GM21526 (cell line): ENCODE measurements around the gene DDX10.
"Not testable (repeated sequence)": the region's sequence is repeated elsewhere in the genome, so short reads cannot be mapped to it uniquely, and the experiment has no call there.

Experiments used
- ATAC-seq: cut with Tn5 transposase; IDR thresholded peaks from one replicate; pipeline ENCODE4 v1.9.1; 2021; ENCODE audit warnings: moderate library complexity; ENCODE audit not compliant: unreplicated experiment, low FRiP score

DDX10 gene

DNA sequence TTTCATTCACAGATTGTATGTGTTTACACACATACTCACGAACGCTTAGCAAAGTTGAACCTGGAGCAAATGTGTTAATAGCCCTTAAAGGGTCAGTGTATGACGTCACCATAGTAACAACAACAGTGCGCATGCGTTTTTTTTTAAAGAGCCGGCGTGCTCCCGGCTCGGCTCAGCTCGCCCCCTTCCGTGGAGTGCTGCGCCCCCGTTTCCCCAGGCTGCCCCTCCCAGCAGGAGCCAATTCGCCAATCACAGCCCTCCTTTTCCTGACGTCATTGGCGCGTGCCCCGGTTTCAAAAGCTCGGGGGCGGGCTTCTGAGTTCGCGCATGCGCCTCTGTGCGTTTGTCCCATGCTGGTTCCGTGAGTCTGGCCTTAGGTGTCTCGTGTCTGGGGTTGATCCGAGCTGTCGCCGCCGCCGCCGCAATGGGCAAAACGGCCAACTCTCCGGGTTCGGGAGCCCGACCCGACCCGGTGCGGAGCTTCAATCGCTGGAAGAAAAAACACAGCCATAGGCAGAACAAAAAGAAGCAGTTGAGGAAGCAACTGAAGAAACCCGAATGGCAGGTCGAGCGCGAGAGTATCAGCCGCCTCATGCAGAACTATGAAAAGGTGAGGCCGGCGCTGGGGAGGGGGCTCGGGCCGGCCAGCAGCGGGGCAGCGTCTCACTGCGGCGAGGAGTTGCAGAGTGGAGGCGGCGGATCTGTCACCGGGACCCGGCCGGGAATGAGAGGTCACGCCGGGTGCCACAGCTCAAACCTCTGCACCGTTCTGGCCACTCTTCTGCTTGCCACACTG is at the start of gene DDX10:
TSS of gene DDX10 (plus strand) at position 340 of the 796 bp plus-strand sequence. CDS start at position 425, 85 bp downstream.
- ATAC-seq, result peak; percentile 83

DNA sequence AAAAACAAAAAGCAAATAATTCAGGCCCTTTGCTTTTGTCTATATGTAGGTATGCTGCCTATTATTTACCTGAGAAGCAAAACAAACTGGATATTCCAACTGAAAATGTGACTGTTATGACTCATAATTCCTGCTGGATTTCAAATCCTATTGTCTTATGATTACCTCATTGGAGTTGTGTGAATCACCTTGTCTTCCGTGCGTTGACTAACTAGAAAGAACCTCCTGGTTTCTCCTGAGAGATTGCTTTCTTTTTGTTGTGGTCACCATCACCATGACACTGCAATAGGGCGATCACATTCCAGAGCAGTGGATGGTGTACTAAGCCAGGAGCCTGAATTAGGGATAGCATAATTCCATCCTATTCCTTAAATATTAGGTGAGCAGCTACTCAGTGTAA is 48.3 kb upstream of the DDX10 start:
- ATAC-seq, result no peak

DNA sequence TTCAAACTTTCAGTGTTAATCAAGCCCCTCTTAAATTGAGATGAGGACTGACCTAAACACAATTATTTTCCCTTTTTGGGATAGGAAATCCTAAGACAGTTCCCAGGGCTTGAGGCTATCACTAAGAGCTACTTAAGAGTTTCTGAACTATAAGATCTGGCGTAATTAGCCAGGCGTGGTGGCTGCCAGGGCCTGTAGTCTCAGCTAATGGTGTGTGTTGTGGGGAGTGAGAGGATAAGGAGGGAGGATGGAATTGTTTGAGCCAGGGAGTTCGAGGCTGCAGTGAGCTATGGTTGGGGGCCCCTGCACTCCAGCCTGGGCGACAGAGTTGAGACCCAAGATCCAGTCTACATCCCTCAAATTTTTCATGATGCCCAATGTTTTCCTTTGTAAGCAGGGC is 47.8 kb upstream of the DDX10 start:
- no peak for ATAC-seq

DNA sequence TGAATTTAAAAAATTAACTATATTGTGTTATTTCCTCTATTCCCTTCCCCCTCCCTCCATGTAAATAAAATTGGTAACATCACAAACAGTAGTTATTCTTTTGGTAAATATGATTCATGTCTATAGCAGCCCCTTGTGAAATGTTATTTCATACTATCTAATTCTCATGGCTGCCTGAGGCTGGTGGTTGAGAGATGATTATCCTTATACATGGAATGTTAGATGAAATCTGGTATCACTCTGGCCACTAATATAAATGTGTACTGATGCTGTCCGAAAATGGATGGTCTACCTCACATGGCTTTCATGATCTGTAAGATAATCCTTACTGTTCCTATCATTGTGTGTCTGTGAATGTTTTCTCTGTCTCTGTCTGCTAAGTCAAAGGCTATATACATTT is 46.3 kb upstream of the DDX10 start:
- no peak for ATAC-seq

DNA sequence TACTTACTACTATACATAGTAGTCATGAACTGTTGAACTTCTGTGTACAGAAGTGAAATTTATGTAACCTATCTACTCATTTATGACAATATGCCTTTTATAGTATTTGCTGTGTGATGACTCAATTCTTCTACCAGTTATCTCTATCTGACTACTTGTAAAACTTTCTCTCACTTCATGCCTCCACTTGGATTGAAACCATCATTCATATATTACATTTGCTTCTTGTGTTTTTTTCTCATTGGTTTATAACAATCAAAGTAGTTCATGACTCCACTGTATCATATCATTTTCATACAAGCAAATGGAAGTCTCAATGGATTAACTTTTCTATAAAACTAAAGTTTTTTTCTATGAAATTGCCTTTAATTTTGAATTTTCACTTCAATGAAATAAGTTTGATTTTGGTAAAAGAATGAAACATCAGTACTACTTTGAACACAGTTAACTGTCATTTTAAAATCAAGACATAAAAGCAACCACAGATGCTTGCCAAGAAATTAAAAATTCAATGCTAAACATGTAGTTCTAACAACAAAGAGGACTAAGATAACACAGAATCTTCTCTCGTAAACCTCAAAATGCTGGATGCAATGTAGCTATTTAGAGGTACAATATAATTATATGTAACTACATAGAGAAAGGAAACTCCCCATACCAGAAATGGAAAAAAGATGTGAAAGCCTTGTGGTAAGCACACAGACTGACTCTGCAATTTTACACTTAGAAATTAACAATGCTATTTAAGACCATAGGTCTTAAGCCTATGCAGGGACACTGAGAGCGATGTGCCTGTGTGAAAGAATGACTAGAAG is 43.7 kb upstream of the DDX10 start:
- ATAC-seq, result peak; percentile 92

DNA sequence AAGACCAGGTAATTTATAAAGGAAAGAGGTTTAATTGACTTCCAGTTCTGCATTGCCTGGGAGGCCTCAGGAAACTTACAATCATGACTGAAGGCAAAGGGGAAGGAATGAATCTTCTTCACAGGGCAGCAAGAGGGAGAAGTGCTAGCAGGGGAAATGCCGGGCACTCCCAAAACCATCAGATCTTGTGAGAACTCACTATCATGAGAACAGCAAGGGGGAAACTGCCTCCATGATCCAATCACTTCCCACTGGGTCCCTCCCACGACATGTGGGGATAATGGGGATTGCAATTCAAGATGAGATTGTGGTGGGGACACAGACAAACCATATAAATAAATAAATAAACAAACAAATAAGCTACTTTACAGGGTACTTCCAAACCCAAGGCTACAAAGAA is 42.5 kb upstream of the DDX10 start:
- ATAC-seq, result no peak

DNA sequence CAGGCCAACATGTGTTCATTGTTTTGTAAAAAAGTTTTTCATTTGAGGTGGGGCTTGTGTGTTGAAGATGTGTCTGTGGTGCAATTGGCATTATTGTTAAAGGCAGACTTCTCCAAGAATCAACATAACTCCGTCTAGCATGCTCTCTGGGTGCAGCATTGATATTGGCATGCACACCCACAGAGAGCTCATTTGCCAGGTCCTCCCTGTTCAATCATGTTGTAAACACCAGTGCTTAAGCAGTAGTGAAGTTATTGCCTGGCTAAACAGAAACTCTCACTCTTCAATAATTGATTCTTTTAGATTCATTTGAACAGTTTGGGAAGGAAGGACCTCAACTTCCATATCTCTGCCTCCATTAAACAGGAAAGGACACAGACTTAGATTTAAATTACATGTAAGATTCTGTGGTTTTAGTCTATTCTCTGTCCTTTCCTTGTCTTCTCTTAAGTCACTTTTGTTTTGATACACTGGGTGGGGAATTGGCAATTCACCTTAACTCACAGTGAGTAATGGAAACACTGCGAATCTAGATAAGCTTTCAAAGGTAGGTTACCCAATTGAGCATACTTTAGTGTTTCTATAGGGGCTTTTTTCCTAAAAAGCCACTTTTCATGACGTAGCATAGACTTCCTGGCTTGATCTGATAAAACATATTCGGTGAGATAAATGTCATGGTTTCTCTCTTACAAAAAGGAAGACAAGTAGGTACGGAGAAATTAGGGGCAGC is 40.5 kb upstream of the DDX10 start:
- ATAC-seq, result no peak

DNA sequence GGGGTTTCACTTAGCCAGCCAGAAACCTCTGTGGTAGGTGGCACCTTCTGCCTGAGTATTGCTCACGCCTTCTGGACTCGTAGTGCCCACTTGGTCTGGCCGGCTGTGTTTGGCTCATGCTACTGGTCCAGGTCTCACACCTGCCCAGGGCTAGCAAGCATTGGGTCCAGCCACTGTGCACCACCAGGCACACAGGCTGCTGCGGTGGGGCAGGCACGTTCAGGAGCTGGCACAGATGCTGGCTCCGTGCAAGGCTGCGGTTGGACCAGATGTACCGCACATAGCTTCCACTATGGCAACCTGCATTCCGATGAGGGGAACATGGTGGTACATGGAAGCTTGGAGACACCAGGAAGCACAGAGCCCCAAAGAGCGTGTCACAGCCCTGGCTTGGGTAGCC is 36.5 kb upstream of the DDX10 start:
- ATAC-seq, result no peak

DNA sequence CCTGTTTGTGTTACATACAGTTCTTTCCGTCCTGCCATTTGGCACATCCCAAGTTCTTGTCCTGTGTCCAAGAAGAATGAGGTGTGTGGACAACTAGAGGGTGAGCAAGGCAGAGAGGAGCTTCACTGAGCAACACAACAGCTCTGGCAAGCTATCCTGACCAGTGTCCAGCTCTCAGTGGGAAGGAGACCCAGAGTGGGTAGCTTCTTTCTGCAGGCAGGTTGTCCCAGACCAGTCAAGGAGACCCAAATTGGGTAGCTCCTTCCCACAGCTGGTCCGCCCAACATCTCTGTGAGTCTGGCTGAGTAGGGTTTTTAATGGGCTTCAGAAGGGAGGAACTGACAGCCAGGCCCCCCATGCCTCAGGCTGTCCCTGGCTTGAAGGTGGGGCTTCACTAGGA is 36.1 kb upstream of the DDX10 start:
- ATAC-seq, result no peak

DNA sequence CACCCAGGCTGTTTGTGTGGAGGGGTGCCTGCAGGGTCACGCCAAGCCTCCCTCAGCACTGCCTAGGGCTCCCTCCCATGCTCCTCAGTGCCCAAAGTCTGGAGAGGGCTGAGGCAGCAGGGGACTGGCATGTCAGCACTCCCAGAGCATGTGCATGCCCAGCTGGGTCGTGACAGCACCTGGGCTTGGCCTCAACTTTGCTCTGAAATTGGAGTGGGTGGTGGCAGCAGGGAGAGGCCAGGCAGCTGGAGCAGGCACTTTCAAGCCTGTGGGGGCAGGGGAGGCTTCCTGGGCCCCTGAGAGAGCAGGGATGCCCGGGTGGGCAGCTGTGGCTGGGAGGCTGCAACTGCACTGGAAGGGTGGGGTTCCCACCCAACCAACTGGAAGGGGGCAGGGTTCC is 35.6 kb upstream of the DDX10 start:
- no peak for ATAC-seq

DNA sequence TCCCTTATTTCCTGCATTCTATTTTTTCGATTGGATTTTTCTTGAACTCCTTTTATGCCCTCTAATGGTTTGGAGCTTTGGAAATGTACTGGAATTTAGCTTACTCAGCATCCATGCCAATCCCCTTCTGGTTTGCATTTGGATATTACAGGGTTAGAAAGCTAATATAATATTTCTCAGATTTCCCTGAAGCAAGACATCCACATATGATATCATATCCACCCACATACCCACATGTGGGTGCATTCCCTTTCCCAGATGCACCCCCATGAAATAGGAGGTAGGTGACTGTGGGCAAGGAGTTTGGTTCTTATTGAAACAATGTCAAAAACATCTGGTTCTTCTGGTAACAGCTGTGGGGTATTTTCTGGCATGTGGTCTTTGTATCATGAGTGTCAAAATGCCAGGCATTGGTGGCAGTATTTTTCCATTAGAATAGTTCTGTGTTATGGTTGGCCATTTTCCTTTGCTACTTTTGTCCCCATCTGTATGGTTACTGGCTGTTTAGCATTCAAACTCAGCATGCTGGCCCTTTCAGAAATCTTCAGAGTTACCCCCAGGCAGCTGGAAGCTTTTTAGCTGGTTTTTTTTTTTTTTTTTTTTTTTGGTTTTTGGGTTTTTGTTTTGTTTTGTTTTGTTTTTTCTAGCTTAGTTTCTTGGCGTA is 32.7 kb upstream of the DDX10 start:
- no peak for ATAC-seq

DNA sequence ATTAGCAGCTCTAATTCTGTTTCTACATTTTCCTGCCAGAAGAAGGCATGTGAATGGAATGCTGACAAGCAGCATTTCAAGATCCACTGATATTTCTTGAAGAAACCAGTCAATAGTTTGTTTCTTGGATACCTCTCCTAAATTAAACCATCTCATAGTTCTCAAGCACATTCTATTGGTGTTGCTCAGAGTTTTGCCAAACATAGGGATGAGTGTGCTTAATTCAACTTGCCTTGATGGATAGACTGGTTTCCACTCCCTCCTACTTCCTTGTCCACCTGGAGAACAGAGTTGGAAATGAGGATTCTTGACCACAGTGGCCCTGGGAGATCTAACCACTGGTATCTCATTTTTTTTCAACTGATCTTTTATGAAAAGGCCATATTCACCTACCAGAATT is 29.8 kb upstream of the DDX10 start:
- no peak for ATAC-seq

DNA sequence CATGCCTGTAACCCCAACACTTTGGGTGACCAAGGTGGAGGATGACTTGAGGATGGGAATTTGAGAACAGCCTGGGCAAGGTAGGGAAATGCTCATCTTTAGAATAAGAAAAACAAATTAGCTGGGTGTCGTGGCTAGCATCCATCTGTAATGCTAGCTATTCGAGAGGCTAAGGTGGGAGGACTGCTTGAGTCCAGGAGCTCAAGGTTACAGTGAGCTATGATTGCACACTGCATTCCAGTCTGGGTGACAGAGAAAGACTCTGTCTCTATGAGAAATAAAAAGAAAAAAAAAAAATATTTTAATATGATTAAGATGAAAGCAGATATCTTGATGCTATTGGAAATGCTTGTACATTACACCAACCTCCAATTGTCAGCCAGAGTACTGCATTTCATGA is 28.6 kb upstream of the DDX10 start:
- ATAC-seq, result no peak

DNA sequence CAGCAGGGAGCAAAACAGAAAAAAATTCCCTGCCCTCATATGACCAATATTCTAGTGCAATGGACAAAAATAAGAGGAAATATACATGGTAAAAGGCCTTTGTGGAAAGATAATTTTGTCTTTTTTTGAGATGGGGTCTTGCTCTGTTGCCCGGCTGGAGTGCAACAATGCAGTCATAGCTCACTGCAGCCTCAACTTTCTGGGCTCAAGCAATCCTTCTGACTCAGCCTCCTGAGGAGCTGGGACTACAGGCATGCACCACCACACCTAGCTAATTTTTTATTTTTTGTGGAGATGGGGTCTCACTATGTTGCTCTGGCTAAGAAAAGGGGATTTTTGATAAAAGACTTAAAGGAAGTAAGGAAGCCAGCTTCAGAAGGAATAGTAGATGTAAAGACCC is 25.7 kb upstream of the DDX10 start:
- ATAC-seq, result no peak

DNA sequence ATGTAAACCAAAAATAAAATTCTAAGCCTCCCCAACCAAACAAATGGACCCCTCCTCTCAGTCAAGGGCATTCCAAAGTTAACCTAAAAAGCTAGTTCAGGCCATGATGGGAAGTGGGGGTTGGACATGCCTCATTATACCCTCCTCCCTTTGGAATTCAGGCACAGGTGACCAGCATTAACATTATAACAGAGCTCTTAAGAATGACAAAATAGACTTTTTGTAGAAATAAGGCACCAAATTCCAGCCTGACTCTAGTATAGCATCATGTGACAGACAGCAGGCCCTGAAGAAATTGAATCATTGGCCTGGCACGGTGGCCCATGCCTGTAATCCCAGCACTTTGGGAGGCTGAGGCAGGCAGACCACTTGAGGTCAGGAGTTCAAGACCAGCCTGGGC is 23.1 kb upstream of the DDX10 start:
- not testable (repeated sequence) for ATAC-seq

DNA sequence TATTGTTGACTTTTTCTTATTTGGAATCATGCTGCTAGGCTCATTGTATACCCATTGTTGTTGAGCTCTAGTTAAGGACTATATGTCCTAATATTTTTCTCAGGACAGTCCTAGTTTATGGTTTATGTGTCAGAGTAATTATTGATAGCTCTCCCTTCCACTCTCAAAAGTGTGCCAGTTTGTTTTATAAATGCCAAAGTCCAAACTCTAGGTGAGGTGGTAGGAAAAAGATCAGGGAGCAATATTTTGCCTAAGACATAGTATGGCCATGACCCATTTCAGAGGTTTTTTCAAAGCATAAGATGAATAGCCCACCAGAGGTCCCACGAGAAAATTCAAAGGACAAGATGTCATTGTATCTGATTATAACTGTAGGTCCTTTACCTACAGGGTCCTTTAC is 20.9 kb upstream of the DDX10 start:
- no peak for ATAC-seq

DNA sequence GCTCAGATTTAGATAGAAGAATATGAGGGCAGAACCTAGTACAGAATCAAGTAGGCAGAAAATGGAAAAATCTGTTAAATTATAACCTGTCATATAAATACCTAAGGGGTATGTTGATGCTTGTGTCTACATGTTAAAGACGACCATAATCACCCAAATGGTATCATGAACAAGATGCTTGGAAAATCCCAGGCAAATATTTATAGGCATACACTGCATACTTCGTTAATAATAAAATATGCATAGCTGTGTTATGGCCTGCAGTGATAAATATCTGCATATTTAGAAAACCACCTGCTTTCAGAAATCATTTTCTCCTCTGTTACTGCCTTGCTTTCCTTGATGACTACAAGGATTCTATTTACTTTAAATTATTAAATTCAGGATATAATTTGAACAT is 18.9 kb upstream of the DDX10 start:
- ATAC-seq, result no peak

DNA sequence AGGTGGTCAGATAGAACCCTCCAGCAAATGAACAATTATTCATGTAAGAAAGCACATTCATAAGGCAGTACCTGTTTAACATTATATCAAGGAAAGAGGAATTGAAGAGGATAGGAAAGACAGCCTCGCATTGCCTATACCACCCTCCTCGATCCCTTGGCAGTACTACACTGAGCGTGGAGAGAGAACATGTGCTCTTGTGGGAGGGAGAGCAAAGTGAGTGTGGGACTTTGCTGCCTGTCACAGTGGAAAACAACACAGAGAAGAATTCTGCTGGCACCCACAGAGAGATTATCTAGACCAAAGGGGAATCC is 17.5 kb upstream of the DDX10 start:
- ATAC-seq, result no peak

DNA sequence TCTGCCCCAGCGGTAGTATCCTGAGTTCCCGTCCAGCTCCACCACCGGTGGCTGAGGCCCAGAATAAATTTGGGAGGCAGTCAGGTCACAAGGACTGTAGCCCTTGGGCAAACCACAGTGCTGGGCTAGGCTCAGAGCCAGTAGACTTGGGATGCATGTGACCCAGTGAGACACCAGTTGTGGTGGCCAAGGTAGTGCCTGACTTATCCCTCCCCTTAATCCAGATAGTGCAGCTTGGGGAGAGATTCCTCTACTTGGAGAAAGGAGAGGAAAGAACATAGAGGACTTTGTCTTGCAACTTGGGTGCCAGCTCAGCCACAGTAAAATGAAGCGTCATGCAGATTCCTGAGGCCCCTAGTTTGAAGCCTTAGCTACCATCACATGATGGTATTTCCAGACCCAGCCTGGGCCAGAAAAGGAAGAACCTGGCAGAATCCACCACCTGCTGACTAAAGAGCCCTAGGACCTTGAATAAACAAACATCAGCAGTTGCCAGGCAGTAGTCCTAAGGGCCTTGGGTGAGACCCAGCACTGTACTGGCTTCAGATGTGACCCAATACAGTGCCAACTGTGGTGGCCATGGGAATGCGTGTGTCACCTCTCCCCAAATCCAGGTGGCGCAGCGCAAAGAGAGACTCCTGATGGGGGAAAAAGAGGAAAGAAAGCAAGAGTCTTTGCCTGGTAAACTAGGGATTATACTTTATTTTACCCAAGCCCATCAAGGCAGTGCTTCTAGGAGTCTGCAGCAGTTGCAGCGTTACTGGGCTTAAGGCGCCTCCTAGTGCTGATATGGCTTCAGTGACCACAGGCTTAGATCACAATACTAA is 17.0 kb upstream of the DDX10 start:
- ATAC-seq, result peak; percentile 84

DNA sequence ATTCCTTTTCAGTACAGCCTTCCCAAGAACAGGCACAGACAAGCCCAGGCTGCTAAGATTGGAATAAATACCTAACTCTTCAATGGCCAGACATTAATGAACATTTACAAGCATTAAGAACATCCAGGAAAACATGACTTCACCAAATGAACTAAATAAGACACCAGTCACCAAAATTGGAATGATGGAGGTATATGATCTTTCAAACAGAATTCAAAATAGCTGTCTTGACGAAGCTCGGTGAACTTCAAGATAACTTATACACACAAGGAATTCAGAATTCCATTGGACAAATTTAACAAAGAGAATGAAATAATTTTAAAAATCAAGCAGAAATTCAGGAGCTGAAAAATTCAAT is 16.4 kb upstream of the DDX10 start:
- ATAC-seq, result no peak
